ENCODE measurements around the gene CRISP2. TPM values are rescaled to one million over a fixed set of nuclear protein-coding genes. Genes with fewer than 3 reads are reported as not detected.

CRISP2 gene
- polyA plus RNA-seq, 1 donor from 2014 or later, result not detected

DNA sequence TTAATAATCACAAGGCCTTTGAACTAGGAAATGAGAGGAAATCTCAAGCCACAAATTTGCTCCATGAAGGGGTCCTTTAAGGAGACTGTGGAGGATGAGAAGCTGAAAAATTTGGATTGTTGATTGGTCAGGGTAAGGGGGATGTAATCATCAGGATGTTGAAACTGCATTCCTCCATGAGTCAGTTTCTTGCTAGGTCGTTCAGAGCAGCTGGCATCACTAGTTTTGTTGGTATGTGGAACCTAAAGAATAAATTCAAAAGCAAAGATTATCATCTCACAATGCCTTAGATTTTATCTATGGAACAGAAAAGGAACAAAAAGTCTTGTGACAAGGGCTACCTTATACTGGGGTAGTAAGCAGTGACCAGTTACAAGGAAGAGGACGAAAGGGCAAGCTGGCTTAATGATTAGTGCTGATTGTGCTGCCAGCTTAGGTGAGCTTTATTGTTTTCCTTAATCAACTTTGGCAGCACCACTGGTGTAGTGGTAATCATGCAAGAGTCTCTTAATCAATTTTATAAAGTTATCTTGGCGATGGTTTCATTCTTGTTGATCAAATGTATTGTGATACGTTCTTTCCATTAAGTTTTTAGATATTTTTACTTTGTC lies 36.6 kb downstream of the CRISP2 start:
- Histone ChIP-seq H3K4me3 (ENCODE audit: low read length) (no peak overlapping the region), H3K9ac (ENCODE audit: low read length) (no peak overlapping the region), H3K9me2 (ENCODE audit: insufficient read depth, low read length) (no peaks in the 10 kb centered on the region), H3F3A (ENCODE audit: insufficient read depth, low read length, poor library complexity, severe bottlenecking) (no peaks in the 10 kb centered on the region), H3K27ac (ENCODE audit: low read length) (no peak overlapping the region), H3K9me3 (ENCODE audit: low read length) (no peaks in the 10 kb centered on the region), H3K36me3 (ENCODE audit: insufficient read depth, low read length) (no peaks in the 10 kb centered on the region), H2AFZ (ENCODE audit: low read depth, low read length) (no peak overlapping the region), H3K4me2 (ENCODE audit: low read length) (no peak overlapping the region), H4K20me1 (ENCODE audit: insufficient read depth) (no peaks in the 10 kb centered on the region), H3K27me3 (ENCODE audit: insufficient read depth, low read depth, low read length) (no peaks in the 10 kb centered on the region), H3K79me2 (replicated peaks; ENCODE audit: insufficient read depth, low read length) (no peaks in the 10 kb centered on the region)
- no peak for TF ChIP-seq REST (IDR thresholded peaks at IDR 0.05; ENCODE audit: borderline replicate concordance)

DNA sequence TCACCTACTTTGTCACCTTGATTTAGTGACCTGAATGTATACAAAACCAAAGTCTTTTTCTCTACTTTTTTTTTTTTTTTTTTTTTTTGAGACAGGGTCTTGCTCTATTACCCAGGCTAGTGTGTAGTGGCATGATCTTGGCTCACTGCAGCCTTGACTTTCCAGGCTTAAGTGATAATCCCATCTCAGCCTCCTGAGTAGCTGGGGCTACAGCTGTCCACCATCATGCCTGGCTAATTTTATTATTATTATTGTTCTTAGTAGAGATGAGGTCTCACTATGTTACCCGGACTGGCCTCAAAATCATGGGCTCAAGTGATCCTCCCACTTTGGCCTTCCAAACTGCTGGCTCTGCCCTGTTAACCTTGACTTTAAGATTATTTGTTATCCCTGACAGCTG lies 37.5 kb downstream of the CRISP2 start:
- no peaks in the 10 kb centered on the region for H3F3A ChIP-seq (ENCODE audit: insufficient read depth, low read length, poor library complexity, severe bottlenecking)
- TF ChIP-seq EZH2 (IDR thresholded peaks at IDR 0.05; ENCODE audit: borderline replicate concordance, insufficient read depth, low read length, poor library complexity, severe bottlenecking) (no peak), REST (IDR thresholded peaks at IDR 0.05; ENCODE audit: borderline replicate concordance) (no peak), TAF1 (IDR thresholded peaks at IDR 0.05; ENCODE audit: low read depth) (no peak), MXI1 (conservative IDR thresholded peaks at IDR 0.05; ENCODE audit: poor library complexity, severe bottlenecking) (no peak), RAD21 (conservative IDR thresholded peaks at IDR 0.05) (no peak), POLR2AphosphoS5 (IDR thresholded peaks at IDR 0.05) (no peak), EP300 (conservative IDR thresholded peaks at IDR 0.05; ENCODE audit: poor library complexity, severe bottlenecking) (no peak), SMC3 (conservative IDR thresholded peaks at IDR 0.05; ENCODE audit: poor library complexity) (no peak)
- TF ChIP-seq, protein P1, sequence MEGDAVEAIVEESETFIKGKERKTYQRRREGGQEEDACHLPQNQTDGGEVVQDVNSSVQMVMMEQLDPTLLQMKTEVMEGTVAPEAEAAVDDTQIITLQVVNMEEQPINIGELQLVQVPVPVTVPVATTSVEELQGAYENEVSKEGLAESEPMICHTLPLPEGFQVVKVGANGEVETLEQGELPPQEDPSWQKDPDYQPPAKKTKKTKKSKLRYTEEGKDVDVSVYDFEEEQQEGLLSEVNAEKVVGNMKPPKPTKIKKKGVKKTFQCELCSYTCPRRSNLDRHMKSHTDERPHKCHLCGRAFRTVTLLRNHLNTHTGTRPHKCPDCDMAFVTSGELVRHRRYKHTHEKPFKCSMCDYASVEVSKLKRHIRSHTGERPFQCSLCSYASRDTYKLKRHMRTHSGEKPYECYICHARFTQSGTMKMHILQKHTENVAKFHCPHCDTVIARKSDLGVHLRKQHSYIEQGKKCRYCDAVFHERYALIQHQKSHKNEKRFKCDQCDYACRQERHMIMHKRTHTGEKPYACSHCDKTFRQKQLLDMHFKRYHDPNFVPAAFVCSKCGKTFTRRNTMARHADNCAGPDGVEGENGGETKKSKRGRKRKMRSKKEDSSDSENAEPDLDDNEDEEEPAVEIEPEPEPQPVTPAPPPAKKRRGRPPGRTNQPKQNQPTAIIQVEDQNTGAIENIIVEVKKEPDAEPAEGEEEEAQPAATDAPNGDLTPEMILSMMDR (IDR thresholded peaks at IDR 0.05; ENCODE audit: poor library complexity, severe bottlenecking), result no peak
- no peak overlapping the region for H3K27ac ChIP-seq (ENCODE audit: low read length)
- no peaks in the 10 kb centered on the region for H3K27me3 ChIP-seq (ENCODE audit: insufficient read depth, low read depth, low read length)
- H3K79me2 ChIP-seq (replicated peaks; ENCODE audit: insufficient read depth, low read length), result no peaks in the 10 kb centered on the region
- no peak overlapping the region for H3K4me3 ChIP-seq (ENCODE audit: low read length)
- no peaks in the 10 kb centered on the region for H3K36me3 ChIP-seq (ENCODE audit: insufficient read depth, low read length)
- H3K4me2 ChIP-seq (ENCODE audit: low read length), result no peak overlapping the region
- H3K9ac ChIP-seq (ENCODE audit: low read length), result no peak overlapping the region
- H4K20me1 ChIP-seq (ENCODE audit: insufficient read depth), result no peaks in the 10 kb centered on the region
- no peaks in the 10 kb centered on the region for H3K9me2 ChIP-seq (ENCODE audit: insufficient read depth, low read length)
- no peak overlapping the region for H2AFZ ChIP-seq (ENCODE audit: low read depth, low read length)
- H3K9me3 ChIP-seq (ENCODE audit: low read length), result no peaks in the 10 kb centered on the region
